HAP-1 (cell line): ENCODE data around the gene NEK11.
"Not testable (repeated sequence)": the region's sequence is repeated elsewhere in the genome, so short reads cannot be mapped to it uniquely, and the experiment has no call there.

ENCODE experiments used
- DNase-seq, 2 experiments: peaks; one replicate each; pipeline ENCODE4 v3.0.0-alpha.2; 2016 to 2020; ENCODE audit warnings: low spot score in 2 of 2
- H3K27me3 ChIP-seq: fragments of 250-450 bp; sonication (Bioruptor Pico); 2 replicates; pipeline ENCODE4 v1.5.1; 2020; ENCODE audit warnings: low read depth, mild to moderate bottlenecking, moderate library complexity
- H3K36me3 ChIP-seq: fragments of 250-450 bp; sonication (Bioruptor Pico); replicated peaks from 2 replicates; pipeline ENCODE4 v1.5.1; 2020; ENCODE audit warnings: mild to moderate bottlenecking
- H3K4me1 ChIP-seq: fragments of 250-450 bp; sonication (Bioruptor Pico); 2 replicates; pipeline ENCODE4 v1.5.1; 2020; ENCODE audit warnings: mild to moderate bottlenecking
- H3K4me3 ChIP-seq: fragments of 250-450 bp; sonication (Bioruptor Pico); 2 replicates; pipeline ENCODE4 v1.5.1; 2020; ENCODE audit warnings: mild to moderate bottlenecking, moderate library complexity
- H3K9me3 ChIP-seq: fragments of 250-450 bp; sonication (Bioruptor Pico); 2 replicates; pipeline ENCODE4 v1.5.1; 2020; ENCODE audit warnings: mild to moderate bottlenecking, moderate library complexity
- in situ Hi-C: fragments of 300-500 bp; cut with MboI; formaldehyde crosslinking; loops from 3 replicates; pipeline ENCODE4 v1.14.3; 2020; ENCODE audit warnings: low sequenced_read_pairs, inconsistent platforms, mixed read lengths

Gene NEK11

DNA sequence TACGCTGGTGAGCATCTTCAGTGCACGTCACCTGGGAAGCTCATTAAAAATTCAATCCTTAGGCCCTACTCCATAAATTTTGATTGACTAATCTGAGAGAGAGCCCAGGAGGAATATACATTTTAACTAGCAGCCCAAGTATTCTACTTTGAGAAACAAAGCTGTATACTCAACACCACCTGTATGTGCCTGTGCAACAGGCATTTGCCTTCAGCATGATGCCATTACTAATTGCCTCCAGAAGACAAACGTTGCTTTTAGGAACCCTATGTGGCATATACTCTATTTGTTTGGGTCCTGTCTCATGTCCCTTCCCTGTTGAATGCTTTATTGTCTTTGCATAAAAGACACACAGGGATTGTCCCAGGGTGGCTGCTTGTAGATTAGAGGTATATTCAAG is 7.7 kb upstream of the NEK11 start:
- no peak overlapping the region for H3K4me3 ChIP-seq
- peaks cover 30% of the 10 kb centered on the region for H3K36me3 ChIP-seq
- DNase-seq: no peak
- peaks cover 7% of the 10 kb centered on the region for H3K4me1 ChIP-seq
- in situ Hi-C loops: no loop called here
- H3K27me3 ChIP-seq: no peaks in the 10 kb centered on the region
- H3K9me3 ChIP-seq: no peaks in the 10 kb centered on the region

DNA sequence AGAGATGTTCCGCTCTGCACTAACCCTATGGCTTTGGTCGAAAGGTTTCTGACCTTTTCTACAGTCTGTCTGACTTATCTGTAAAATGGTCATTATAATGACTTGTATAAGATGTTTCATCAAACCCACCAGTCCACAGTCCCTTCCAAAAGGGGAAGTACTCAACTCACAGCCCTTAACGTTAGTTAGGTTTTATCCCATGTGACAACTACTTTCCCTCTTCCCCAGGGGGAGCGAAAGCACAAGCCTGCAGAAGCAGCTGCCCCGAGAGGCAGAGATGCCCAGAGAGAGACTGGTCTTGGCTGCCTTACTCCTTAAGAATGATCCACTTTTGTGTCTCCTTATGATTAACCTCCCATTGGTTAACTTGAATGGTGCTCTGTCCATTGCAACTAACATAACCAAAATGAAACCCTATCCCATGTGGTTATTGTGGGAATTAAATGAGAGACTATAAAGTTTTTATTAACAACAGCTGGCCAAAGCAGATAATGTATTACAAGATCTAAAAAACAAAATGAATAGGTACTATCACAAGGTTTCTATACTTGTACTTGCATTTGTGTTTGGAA is 6.5 kb upstream of the NEK11 start:
- Histone ChIP-seq H3K4me1 (peaks cover 6% of the 10 kb centered on the region), H3K4me3 (no peak overlapping the region), H3K9me3 (no peaks in the 10 kb centered on the region), H3K27me3 (no peaks in the 10 kb centered on the region), H3K36me3 (peaks cover 21% of the 10 kb centered on the region)
- in situ Hi-C loops: no loop called here
- DNase-seq: no peak

DNA sequence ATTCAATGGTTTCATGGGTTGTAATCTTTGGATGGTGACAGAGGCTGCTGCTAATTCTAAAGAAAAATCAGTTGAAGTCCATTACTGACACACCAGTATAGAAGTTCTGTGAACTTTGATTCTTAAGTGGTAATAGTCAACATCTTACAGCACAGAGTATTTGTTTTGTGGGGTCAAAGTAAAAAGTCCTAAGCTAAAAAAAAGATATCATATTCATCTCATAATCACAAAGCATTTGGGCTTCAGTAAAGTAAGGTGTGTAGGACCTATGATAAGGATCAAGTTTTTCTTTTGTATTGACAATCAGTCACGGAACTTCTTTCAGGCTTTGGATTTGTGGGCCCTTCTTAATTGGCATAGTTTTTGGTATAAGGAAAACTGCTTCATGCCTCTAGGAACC is 1.1 kb upstream of the NEK11 start:
- no peak for DNase-seq
- Histone ChIP-seq H3K9me3 (no peaks in the 10 kb centered on the region), H3K4me3 (no peak overlapping the region), H3K36me3 (peaks cover 9% of the 10 kb centered on the region), H3K4me1 (peaks cover 23% of the 10 kb centered on the region), H3K27me3 (no peaks in the 10 kb centered on the region)
- in situ Hi-C loops: loop anchor here (25.0 kb wide), 2 partner anchors 987 to 1162 kb away; no protein-coding TSS in a partner anchor

DNA sequence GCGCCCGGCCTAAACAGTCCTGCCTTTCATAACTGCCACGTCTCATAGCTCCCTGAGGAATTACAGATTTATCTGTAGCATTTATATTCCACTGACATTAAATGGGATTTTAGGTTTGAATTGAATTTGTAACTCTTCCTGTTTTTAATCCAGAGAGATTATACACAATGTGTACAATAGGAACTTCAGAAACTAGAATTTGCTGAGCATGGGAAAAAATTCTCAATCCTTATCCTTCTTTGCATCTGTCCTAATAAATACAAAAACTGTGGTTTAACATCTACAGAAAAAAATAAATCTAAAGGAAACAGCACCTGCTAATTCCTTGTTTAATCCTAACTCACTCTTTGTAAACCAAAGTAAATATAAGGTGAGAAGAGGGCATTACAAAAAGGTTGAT is 2.2 kb downstream of the NEK11 start:
- H3K4me3 ChIP-seq: no peak overlapping the region

DNA sequence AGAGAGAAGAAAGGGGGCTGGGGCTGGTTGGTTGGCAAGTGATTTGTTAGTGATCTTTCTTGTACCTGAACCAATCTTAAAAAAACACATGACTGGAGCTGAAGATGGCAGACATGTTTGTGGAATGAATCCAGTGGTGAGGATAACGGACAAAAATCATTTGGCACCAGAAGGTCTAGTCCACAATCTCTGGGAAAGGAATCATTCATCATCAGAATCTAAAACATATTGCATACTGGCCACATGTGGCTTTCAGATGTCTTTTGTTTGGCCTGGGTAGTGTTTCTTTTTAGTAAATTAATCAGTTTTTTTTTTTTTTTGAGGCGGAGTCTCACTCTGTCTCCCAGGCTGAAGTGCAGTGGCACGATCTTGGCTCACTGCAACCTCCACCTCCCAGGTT is 5.0 kb downstream of the NEK11 start:
- Histone ChIP-seq H3K4me1 (peaks cover 4% of the 10 kb centered on the region), H3K9me3 (no peaks in the 10 kb centered on the region), H3K36me3 (no peaks in the 10 kb centered on the region), H3K27me3 (no peaks in the 10 kb centered on the region), H3K4me3 (no peak overlapping the region)
- in situ Hi-C loops: loop anchor here (25.0 kb wide), 2 partner anchors 981 to 1156 kb away; no protein-coding TSS in a partner anchor
- DNase-seq: no peak

More for the DNA sequence above, 2.2 kb downstream of the NEK11 start:
- Histone ChIP-seq H3K27me3 (no peaks in the 10 kb centered on the region), H3K4me1 (peaks cover 18% of the 10 kb centered on the region), H3K9me3 (no peaks in the 10 kb centered on the region), H3K36me3 (peaks cover 7% of the 10 kb centered on the region)
- in situ Hi-C loops: loop anchor here (25.0 kb wide), 2 partner anchors 983 to 1158 kb away; no protein-coding TSS in a partner anchor
- no peak for DNase-seq

DNA sequence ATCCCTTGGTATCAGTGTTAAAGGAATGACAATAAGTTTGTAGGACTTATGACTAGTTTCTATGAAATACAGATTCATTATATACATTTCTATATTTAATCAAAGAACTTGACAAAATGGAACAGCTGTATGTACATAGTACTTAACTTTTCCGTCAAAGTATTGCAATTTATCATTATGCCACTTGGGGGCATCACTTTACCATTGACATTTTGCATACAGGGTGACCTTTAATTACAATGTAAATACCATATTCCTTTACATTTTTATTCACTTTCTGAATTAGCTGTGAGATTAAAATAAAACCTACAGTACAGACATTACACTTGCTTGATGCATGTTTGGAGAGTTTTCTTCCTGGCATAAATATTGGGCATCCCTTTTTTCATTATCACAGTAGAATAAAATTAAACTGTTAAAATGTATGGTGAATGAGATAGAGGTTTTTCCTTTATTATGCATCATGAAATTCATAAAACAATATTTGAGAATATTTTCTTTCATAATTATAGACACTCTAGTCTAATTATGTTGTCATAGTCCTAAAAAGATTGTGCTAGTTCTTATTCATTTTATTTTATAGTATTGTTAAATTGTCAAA is 6.9 kb downstream of the NEK11 start:
- peak; percentile 38 to 40 for DNase-seq
- no peaks in the 10 kb centered on the region for H3K36me3 ChIP-seq
- no peaks in the 10 kb centered on the region for H3K9me3 ChIP-seq
- H3K4me1 ChIP-seq: no peaks in the 10 kb centered on the region
- in situ Hi-C loops: loop anchor here (25.0 kb wide), 2 partner anchors 979 to 1154 kb away; no protein-coding TSS in a partner anchor
- no peak overlapping the region for H3K4me3 ChIP-seq
- no peaks in the 10 kb centered on the region for H3K27me3 ChIP-seq

DNA sequence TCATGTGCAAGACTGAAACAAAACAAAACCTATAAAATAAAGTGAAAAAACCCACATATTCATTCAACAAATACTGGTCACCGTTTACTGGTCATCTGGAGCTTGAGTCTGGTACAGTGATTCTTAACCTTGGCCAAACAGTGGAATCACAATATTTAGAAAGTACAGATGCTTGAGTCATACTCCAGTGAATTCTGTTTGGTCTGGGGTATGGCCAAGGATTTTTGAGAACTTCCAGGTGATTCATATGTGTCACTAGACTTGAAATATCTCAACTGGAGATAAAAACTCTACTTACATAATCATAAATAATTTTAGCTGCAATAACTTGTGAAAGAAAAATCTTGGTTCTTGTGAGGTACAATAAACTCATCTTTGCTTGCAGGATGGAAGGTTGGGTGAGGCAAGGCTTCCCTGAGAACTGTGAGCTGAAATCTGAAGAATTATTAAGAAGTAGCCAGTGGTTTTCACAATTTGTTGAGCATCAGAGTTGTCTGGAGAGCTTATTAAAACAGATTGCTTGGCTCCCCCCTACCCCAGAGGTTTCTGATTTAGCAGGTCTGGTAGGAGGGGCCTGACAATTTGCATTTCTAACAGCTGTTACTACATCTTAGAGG is 9.6 kb downstream of the NEK11 start:
- Histone ChIP-seq H3K4me1 (no peaks in the 10 kb centered on the region), H3K9me3 (no peaks in the 10 kb centered on the region), H3K36me3 (no peaks in the 10 kb centered on the region), H3K27me3 (no peaks in the 10 kb centered on the region), H3K4me3 (no peak overlapping the region)
- no peak for DNase-seq
- in situ Hi-C loops: loop anchor here (25.0 kb wide), 2 partner anchors 976 to 1151 kb away; no protein-coding TSS in a partner anchor

DNA sequence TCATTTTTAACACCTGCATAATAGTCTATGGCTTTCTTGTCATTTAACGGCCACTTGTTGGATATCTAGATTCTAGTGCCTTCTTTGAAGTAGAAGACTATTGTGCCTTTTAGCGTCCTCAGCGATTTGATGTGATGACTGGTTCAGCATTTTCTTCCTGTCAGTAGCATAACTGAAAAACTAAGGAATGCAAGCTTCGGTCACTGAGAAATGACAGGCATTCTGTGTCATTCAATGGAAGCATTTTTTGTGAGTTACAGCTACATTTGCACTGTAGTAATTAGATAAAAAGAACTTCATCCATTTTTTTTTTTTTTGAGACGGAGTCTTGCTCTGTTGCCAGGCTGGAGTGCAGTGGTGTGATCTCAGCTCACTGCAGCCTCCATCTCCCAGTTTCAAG is 10.3 kb downstream of the NEK11 start:
- no peak overlapping the region for H3K4me3 ChIP-seq
- no peaks in the 10 kb centered on the region for H3K27me3 ChIP-seq
- no peaks in the 10 kb centered on the region for H3K4me1 ChIP-seq
- in situ Hi-C loops: loop anchor here (25.0 kb wide), 2 partner anchors 975 to 1150 kb away; no protein-coding TSS in a partner anchor
- no peaks in the 10 kb centered on the region for H3K9me3 ChIP-seq
- DNase-seq: no peak
- H3K36me3 ChIP-seq: no peaks in the 10 kb centered on the region

DNA sequence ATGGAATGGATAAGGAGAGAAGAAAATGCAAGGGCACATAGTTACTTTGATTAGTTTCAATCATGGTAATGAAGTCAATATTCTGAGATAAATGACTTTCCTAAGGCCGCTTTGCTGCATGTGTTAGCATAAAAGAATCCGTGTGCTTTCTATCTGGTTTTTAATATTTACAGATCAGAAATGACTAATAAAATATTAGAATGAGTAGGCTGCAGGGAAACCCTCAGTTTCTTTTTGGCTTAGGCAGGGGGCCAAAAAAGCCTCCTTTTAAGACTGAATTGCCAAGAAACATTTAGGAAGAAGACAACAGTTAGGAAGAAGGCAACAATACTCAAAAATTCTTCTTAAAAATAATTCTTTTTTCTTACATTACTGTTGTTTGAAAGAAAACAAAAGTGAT is 11.6 kb downstream of the NEK11 start:
- no peaks in the 10 kb centered on the region for H3K27me3 ChIP-seq
- DNase-seq: no peak
- H3K4me3 ChIP-seq: no peak overlapping the region
- in situ Hi-C loops: loop anchor here (25.0 kb wide), 2 partner anchors 974 to 1149 kb away; no protein-coding TSS in a partner anchor
- no peaks in the 10 kb centered on the region for H3K36me3 ChIP-seq
- no peaks in the 10 kb centered on the region for H3K9me3 ChIP-seq
- H3K4me1 ChIP-seq: no peaks in the 10 kb centered on the region

DNA sequence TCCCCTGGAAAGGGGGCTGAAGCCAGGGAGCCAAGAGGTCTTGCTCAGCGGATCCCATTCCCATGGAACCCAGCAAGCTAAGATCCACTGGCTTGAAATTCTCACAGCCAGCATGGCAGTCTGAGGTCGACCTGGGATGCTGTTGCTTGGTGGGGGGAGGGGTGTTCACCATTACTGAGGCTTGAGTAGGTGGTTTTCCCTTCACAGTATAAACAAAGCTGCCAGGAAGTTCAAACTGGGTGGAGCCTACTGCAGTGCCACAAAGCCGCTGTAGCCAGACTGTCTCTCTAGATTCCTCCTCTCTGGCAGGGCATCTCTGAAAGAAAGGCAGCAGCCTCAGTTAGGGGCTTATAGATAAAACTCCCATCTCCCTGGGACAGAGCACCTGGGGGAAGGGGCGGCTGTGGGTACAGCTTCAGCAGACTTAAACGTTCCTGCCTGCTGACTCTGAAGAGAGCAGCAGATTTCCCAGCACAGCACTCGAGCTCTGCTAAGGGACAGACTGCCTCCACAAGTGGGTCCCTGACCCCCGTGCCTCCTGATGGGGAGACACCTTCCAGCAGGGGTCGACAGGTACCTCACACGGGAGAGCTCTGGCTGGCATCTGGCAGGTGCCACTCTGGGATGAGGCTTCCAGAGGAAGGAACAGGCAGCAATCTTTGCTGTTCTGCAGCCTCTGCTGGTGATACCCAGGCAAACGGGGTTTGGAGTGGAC is 15.8 kb downstream of the NEK11 start:
- not testable (repeated sequence) for H3K4me3 ChIP-seq, DNase-seq, H3K27me3 ChIP-seq, H3K36me3 ChIP-seq, H3K4me1 ChIP-seq, H3K9me3 ChIP-seq
- in situ Hi-C loops: loop anchor here (25.0 kb wide), 2 partner anchors 970 to 1145 kb away; no protein-coding TSS in a partner anchor

DNA sequence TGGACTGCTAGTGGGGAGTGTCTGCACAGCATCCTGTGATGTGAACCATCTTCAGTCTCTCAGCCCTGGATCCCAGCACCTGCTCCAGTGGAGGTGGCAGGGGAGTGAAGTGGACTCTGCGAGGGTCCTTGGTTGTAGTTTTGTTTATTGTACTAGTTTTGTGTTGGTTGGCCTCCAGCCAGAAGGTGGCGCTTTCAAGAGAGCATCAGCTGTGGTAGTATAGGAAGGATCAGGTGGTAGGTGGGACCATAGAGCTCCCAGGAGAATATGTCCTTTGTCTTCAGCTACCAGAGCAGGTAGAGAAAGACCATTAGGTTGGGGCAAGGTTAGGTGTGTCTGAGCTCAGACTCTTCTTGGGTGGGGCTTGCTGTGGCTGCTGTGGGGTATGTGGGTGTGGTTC is 20.9 kb downstream of the NEK11 start:
- in situ Hi-C loops: loop anchor here (25.0 kb wide), 2 partner anchors 965 to 1140 kb away; no protein-coding TSS in a partner anchor
- Histone ChIP-seq H3K4me3 (no peak overlapping the region), H3K4me1 (no peaks in the 10 kb centered on the region), H3K36me3 (no peaks in the 10 kb centered on the region), H3K27me3 (no peaks in the 10 kb centered on the region), H3K9me3 (no peaks in the 10 kb centered on the region)
- peak in 1 of 2 experiments; percentile 21 for DNase-seq

DNA sequence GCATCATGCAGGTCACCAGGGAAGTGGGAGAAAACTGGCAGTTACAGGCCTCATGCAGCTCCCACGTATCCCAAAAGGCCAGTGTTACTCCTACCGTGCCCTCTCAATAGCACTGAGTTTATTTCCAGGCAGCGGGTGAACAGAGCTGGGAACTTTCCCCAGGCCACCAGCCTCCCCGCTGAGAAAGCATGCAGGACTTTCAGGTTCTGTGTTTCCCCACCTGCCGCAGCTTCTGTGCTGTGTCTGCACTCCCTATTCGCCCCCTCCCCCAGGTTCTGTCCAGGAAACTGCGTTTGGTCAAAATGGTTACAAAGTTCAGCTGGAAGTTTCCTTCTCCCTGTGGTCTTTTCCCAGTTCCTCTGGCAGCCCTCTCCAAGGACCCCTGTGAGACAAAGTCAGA is 21.4 kb downstream of the NEK11 start:
- in situ Hi-C loops: loop anchor here (25.0 kb wide), 2 partner anchors 964 to 1139 kb away; no protein-coding TSS in a partner anchor
- H3K9me3 ChIP-seq: no peaks in the 10 kb centered on the region
- H3K36me3 ChIP-seq: no peaks in the 10 kb centered on the region
- H3K27me3 ChIP-seq: no peaks in the 10 kb centered on the region
- H3K4me3 ChIP-seq: no peak overlapping the region
- no peak for DNase-seq
- H3K4me1 ChIP-seq: no peaks in the 10 kb centered on the region

DNA sequence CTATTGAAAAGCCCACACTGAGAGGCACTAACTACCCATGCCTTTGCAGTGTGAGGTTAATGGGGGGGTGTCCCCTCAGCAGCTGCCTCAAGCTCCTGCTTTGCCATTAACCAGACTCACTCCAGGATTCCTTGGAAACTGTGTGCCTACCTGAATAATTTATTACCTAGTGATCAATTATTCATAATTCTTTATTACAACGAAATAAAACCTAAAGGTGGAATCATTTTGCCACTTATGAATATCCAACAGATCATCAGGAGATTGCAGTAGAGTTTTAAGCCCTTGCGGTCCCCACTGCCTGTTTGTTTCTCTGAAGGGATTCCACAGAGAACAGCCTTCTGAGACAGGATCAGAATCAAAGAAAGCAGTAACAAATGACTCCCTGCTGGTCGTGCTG is 23.3 kb downstream of the NEK11 start:
- H3K36me3 ChIP-seq: no peaks in the 10 kb centered on the region
- H3K27me3 ChIP-seq: no peaks in the 10 kb centered on the region
- H3K4me1 ChIP-seq: no peaks in the 10 kb centered on the region
- H3K4me3 ChIP-seq: no peak overlapping the region
- in situ Hi-C loops: no loop called here
- no peak for DNase-seq
- H3K9me3 ChIP-seq: no peaks in the 10 kb centered on the region
